Testis (tissue), 2 donors: Measurements from ENCODE around the gene SCIN.

Experiments used
- POLR2A ChIP-seq: fragments of 450-650 bp; IDR thresholded peaks from one replicate; pipeline ENCODE4 v1.6.1; 2017; ENCODE audit warnings: antibody characterized with exemption, mild to moderate bottlenecking, moderate library complexity
- TF ChIP-seq, protein P1 (sequence below), 3 experiments: fragments of 450-650 bp in 2 of 3; fragments of 200-600 bp in 1 of 3; sonication (generic) in 1 of 3; IDR thresholded peaks; one replicate each; pipeline ENCODE4 v1.5.1; 2016 to 2019; ENCODE audit warnings: antibody characterized with exemption in 3 of 3, mild to moderate bottlenecking in 2 of 3, moderate library complexity in 1 of 3

DNA sequence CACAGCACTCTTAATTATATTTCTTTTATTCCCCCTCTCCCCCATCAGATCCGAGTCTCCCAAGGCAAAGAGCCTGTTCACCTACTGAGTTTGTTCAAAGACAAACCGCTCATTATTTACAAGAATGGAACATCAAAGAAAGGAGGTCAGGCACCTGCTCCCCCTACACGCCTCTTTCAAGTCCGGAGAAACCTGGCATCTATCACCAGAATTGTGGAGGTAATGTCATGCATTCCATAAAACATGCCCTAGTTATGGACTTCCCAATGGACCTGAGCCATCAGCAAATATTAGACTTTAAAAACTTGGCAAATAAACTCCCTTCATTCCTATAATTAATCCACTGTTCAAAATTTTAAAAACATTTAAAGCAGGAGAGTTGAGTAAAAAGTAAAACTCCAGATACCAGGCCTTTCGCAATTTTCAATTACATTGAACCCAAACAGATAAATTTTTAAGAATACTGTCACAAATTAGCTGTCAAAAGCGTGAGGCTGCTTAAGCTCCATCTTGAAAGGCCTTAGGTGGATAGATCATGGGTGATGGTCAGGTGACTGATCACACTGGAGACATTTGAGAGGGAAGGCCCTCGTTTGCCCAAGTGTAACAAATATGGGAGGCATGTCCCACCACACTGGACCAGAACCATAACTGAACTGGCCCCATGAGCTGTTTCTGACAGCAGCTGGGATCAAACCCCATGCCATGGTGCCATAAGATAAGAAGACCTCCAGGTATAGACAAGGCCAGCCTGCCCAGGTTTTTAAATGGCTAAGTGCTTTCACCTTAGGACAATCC lies 70.0 kb downstream of the SCIN start:
- TF ChIP-seq, protein P1, sequence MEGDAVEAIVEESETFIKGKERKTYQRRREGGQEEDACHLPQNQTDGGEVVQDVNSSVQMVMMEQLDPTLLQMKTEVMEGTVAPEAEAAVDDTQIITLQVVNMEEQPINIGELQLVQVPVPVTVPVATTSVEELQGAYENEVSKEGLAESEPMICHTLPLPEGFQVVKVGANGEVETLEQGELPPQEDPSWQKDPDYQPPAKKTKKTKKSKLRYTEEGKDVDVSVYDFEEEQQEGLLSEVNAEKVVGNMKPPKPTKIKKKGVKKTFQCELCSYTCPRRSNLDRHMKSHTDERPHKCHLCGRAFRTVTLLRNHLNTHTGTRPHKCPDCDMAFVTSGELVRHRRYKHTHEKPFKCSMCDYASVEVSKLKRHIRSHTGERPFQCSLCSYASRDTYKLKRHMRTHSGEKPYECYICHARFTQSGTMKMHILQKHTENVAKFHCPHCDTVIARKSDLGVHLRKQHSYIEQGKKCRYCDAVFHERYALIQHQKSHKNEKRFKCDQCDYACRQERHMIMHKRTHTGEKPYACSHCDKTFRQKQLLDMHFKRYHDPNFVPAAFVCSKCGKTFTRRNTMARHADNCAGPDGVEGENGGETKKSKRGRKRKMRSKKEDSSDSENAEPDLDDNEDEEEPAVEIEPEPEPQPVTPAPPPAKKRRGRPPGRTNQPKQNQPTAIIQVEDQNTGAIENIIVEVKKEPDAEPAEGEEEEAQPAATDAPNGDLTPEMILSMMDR (IDR thresholded peaks at IDR 0.05): no peak
- no peak for TF ChIP-seq POLR2A
